K562 (cell line): ENCODE measurements around the gene CLCN6. TPM values are rescaled to one million over a fixed set of nuclear protein-coding genes. Genes with fewer than 3 reads are reported as not detected.

Experiments
- ATF6 ChIP-seq: sonication (generic); formaldehyde crosslinking; IDR thresholded peaks from 2 replicates; pipeline ENCODE4 v1.4.0; 2020; ENCODE audit warnings: mild to moderate bottlenecking, missing genetic modification reagents
- C11orf30 ChIP-seq: fragments of 450-650 bp; IDR thresholded peaks from 2 replicates; pipeline ENCODE4 v1.6.1; 2016; ENCODE audit warnings: low read depth, mild to moderate bottlenecking
- EP400 ChIP-seq: fragments of 450-650 bp; IDR thresholded peaks from 2 replicates; pipeline ENCODE4 v1.6.1; 2017; ENCODE audit warnings: antibody characterized with exemption, mild to moderate bottlenecking, moderate library complexity
- FOXA1 ChIP-seq: fragments of 450-650 bp; IDR thresholded peaks from 2 replicates; pipeline ENCODE4 v1.6.1; 2016; ENCODE audit warnings: mild to moderate bottlenecking, borderline replicate concordance
- GTF2E2 ChIP-seq: fragments of 200-800 bp; sonication (Bioruptor generic); IDR thresholded peaks from 2 replicates; pipeline ENCODE4 v1.6.1; 2016; ENCODE audit warnings: missing genetic modification characterization, missing compliant biosample characterization
- KDM2B ChIP-seq: fragments of 250-450 bp; sonication (Bioruptor Pico); IDR thresholded peaks from 2 replicates; pipeline ENCODE4 v1.8.0; 2021; ENCODE audit warnings: mild to moderate bottlenecking, moderate library complexity
- KLF10 ChIP-seq: fragments of 250-450 bp; sonication (Bioruptor Pico); IDR thresholded peaks from 2 replicates; pipeline ENCODE4 v1.6.1; 2021; ENCODE audit warnings: matching md5 sums
- MITF ChIP-seq: IDR thresholded peaks from 2 replicates; pipeline ENCODE4 v1.6.1; 2014; ENCODE audit warnings: antibody characterized with exemption
- NFRKB ChIP-seq: fragments of 450-650 bp; IDR thresholded peaks from 2 replicates; pipeline ENCODE4 v1.6.1; 2016; ENCODE audit warnings: low read depth
- NR0B1 ChIP-seq: fragments of 450-650 bp; IDR thresholded peaks from one replicate; pipeline ENCODE4 v1.6.1; 2018; ENCODE audit warnings: mild to moderate bottlenecking, moderate library complexity; ENCODE audit not compliant: partially characterized antibody
- POLR2AphosphoS5 ChIP-seq: IDR thresholded peaks from 2 replicates; pipeline ENCODE4 v1.6.1; 2011; ENCODE audit warnings: mild to moderate bottlenecking, low read depth, low read length, moderate library complexity; ENCODE audit not compliant: control insufficient read depth, insufficient read depth
- PRMT5 ChIP-seq: sonication (generic); formaldehyde crosslinking; IDR thresholded peaks from 2 replicates; pipeline ENCODE4 v1.5.0; 2020; ENCODE audit warnings: missing genetic modification reagents
- RAD21 ChIP-seq, 2 experiments: fragments of 250-450 bp in 1 of 2; fragments of 450-650 bp in 1 of 2; sonication (Bioruptor Pico) in 1 of 2; formaldehyde crosslinking in 1 of 2; IDR thresholded peaks in 1 of 2; conservative IDR thresholded peaks in 1 of 2; 2 replicates each; pipeline versions ENCODE4 v1.4.0 to v1.8.0; 2020 to 2022; ENCODE audit warnings: mild to moderate bottlenecking in 2 of 2, moderate library complexity in 1 of 2
- RFX7 ChIP-seq: fragments of 250-450 bp; sonication (Bioruptor Pico); IDR thresholded peaks from 2 replicates; pipeline ENCODE4 v1.5.1; 2021; ENCODE audit warnings: mild to moderate bottlenecking
- SETDB1 ChIP-seq: IDR thresholded peaks from one replicate; pipeline ENCODE4 v1.6.1; 2012; ENCODE audit warnings: low read length, control low read depth, inconsistent platforms
- SIN3A ChIP-seq, 2 experiments: fragments of 150-350 bp in 1 of 2; IDR thresholded peaks; 2 replicates each; pipeline ENCODE4 v1.6.1; 2011 to 2016; ENCODE audit warnings: borderline replicate concordance in 2 of 2, low read depth in 2 of 2, low read length in 2 of 2, mild to moderate bottlenecking in 2 of 2, moderate library complexity in 2 of 2; ENCODE audit not compliant: control insufficient read depth in 1 of 2
- SMARCA5 ChIP-seq: fragments of 450-650 bp; IDR thresholded peaks from 2 replicates; pipeline ENCODE4 v1.6.1; 2016
- TEAD1 ChIP-seq, 2 experiments: fragments of 450-650 bp in 1 of 2; sonication (generic) in 1 of 2; formaldehyde crosslinking; IDR thresholded peaks; 2 replicates each; pipeline versions ENCODE4 v1.4.0 to v1.8.0; 2020 to 2022; ENCODE audit warnings: mild to moderate bottlenecking in 2 of 2, missing genetic modification reagents in 1 of 2
- TFAP4 ChIP-seq: sonication (generic); formaldehyde crosslinking; IDR thresholded peaks from 2 replicates; pipeline ENCODE4 v1.8.0; 2022; ENCODE audit warnings: missing genetic modification reagents, mild to moderate bottlenecking, moderate library complexity, borderline replicate concordance
- ZKSCAN8 ChIP-seq: fragments of 200-800 bp; sonication (Bioruptor generic); IDR thresholded peaks from 2 replicates; pipeline ENCODE4 v1.6.1; 2016; ENCODE audit warnings: missing genetic modification characterization, missing compliant biosample characterization
- ZNF174 ChIP-seq: fragments of 250-450 bp; sonication (Bioruptor Pico); IDR thresholded peaks from 2 replicates; pipeline ENCODE4 v1.4.0; 2020; ENCODE audit warnings: mild to moderate bottlenecking
- ZNF644 ChIP-seq: fragments of 200-800 bp; sonication (Bioruptor generic); IDR thresholded peaks from 2 replicates; pipeline ENCODE4 v1.6.1; 2016; ENCODE audit warnings: low read depth, missing genetic modification characterization, missing compliant biosample characterization
- ZNF780A ChIP-seq: fragments of 250-450 bp; sonication (Bioruptor Pico); IDR thresholded peaks from 2 replicates; pipeline ENCODE4 v1.5.0; 2021; ENCODE audit warnings: mild to moderate bottlenecking
- ZSCAN29 ChIP-seq: fragments of 450-650 bp; IDR thresholded peaks from 2 replicates; pipeline ENCODE4 v1.6.1; 2017
- polyA plus RNA-seq, 8 experiments: library from polyadenylated mRNA; depleted of rRNA in 4 of 8; stranded (reverse) in 5 of 8; unstranded in 3 of 8; fragments of >200 nt; fragmentation: Nextera tagmentation in 2 of 8; fragmentation: Illumina TruSeq in 1 of 8; extraction: Ambion mirVana in 2 of 8; extraction: Trizol in 1 of 8; gene quantifications; 2 replicates each; pipeline versions ENCODE4 v1.2.1 to v1.2.3, GENCODE V29; 2011 to 2014; ENCODE audit warnings: inconsistent platforms in 1 of 8, missing spikeins in 1 of 8
- total RNA-seq, 7 experiments: library from RNA; depleted of rRNA in 6 of 7; stranded (reverse); fragments of >200 nt in 6 of 7; fragmentation: Illumina TruSeq in 2 of 7; extraction: Trizol in 2 of 7; gene quantifications; 2 replicates each; pipeline versions ENCODE4 v1.2.1 to v1.2.3, GENCODE V29; 2011 to 2021; ENCODE audit warnings: low replicate concordance in 1 of 7

CLCN6 gene
- total and polyA plus RNA-seq, 9 of the 15 experiments (the other 6 are each of a cell fraction or from before 2014, with no cell fraction given) = 2.0 to 21.8 (median 13.6) TPM

GRCh38 chr1:11804666-11805421 is 1.1 kb upstream of the CLCN6 start (continued):
- 0 out of 2 replicates have a peak, but pooled peaks have one; percentile 8 for TF ChIP-seq ATF6 (CRISPR knock-in tag)
- TF ChIP-seq NFRKB = peak; percentile 86
- TF ChIP-seq KDM2B (CRISPR knock-in tag) = no peak
- no peak for TF ChIP-seq EP400
- TF ChIP-seq ZNF644 (tag) = 0 out of 2 replicates have a peak, but pooled peaks have one; percentile 13
- no peak; a peak in 2 of 4 replicates for TF ChIP-seq SIN3A (IDR thresholded peaks at IDR 0.05; ENCODE audit: borderline replicate concordance in 2 of 2, control insufficient read depth in 1 of 2, low read depth in 2 of 2, low read length in 2 of 2)
- no peak for TF ChIP-seq ZKSCAN8 (CRISPR knock-in tag)
- TF ChIP-seq ZNF780A (CRISPR knock-in tag) = no peak
- no peak for TF ChIP-seq TFAP4 (CRISPR knock-in tag)
- no peak for TF ChIP-seq TEAD1 (CRISPR knock-in tag; IDR thresholded peaks at IDR 0.05)
- TF ChIP-seq RFX7 = 0 out of 2 replicates have a peak, but pooled peaks have one; percentile 41
- TF ChIP-seq PRMT5 (CRISPR knock-in tag) = no peak
- TF ChIP-seq C11orf30 = no peak
- TF ChIP-seq MITF = no peak
- peak; percentile 66; the same call in 1 of the 2 replicates for TF ChIP-seq POLR2AphosphoS5
- no peak for TF ChIP-seq FOXA1
- no peak for TF ChIP-seq ZSCAN29
- no peak for TF ChIP-seq NR0B1
- TF ChIP-seq SETDB1 = no peak
- peak; percentile 15; the same call in 1 of the 2 replicates for TF ChIP-seq KLF10 (CRISPR knock-in tag)
- TF ChIP-seq RAD21 (CRISPR knock-in tag; conservative IDR thresholded peaks at IDR 0.05 in 1 of 2, IDR thresholded peaks at IDR 0.05 in 1 of 2) = no peak
- TF ChIP-seq SMARCA5 = peak; percentile 60; the same call in 1 of the 2 replicates
- no peak; the same call in 1 of the 2 replicates for TF ChIP-seq GTF2E2 (tag)
- TF ChIP-seq ZNF174 (CRISPR knock-in tag) = no peak
